Prostate gland (tissue), 2 donors: ENCODE results near the gene RAB36. TPM values are rescaled to one million over a fixed set of nuclear protein-coding genes. Genes with fewer than 3 reads are reported as not detected.

Experiments
- DNase-seq: peaks from one replicate; pipeline ENCODE4 v3.0.0-alpha.2; 2019; ENCODE audit warnings: low spot score
- H3K27ac ChIP-seq, 2 donors: fragments of 200-600 bp; sonication (generic); 2 replicates each; pipeline ENCODE4 v1.5.1; 2017 to 2019
- H3K27me3 ChIP-seq: fragments of 200-600 bp; sonication (generic); replicated peaks from 2 replicates; pipeline ENCODE4 v1.5.1; 2019; ENCODE audit not compliant: insufficient read depth
- H3K36me3 ChIP-seq, 2 donors: fragments of 200-600 bp; sonication (generic); 1 replicate in 1 of 2; 2 replicates in 1 of 2; pipeline versions ENCODE4 v1.5.1 to v1.8.1; 2017 to 2019
- H3K4me1 ChIP-seq: fragments of 200-600 bp; sonication (generic); replicated peaks from 2 replicates; pipeline ENCODE4 v1.5.1; 2019
- H3K4me3 ChIP-seq, 2 donors: fragments of 200-600 bp; sonication (generic); 2 replicates each; pipeline ENCODE4 v1.5.1; 2017 to 2019
- H3K9me3 ChIP-seq: fragments of 200-600 bp; sonication (generic); 2 replicates; pipeline ENCODE4 v1.5.1; 2017
- POLR2A ChIP-seq: fragments of 450-650 bp; IDR thresholded peaks from one replicate; pipeline ENCODE4 v1.6.1; 2016; ENCODE audit warnings: antibody characterized with exemption, mild to moderate bottlenecking
- POLR2AphosphoS5 ChIP-seq: sonication (generic); formaldehyde crosslinking; IDR thresholded peaks from one replicate; pipeline ENCODE4 v1.6.1; 2017; ENCODE audit warnings: antibody characterized with exemption
- WGBS: methylation state at CpG from one replicate; pipeline ENCODE4 v1.1.5; 2018; 5-methylcytosine and 5-hydroxymethylcytosine counted together
- intact Hi-C: fragments of 100-400 bp; cut with DNase I; formaldehyde crosslinking; loops from one replicate; pipeline ENCODE4 v1.14.2; 2022
- total RNA-seq, 2 donors: library from RNA; depleted of rRNA; stranded (reverse); fragments of >200 nt; gene quantifications; one replicate each; pipeline ENCODE4 v1.1.0, GENCODE V29; 2016
- TF ChIP-seq, protein P1 (sequence below), 4 experiments: fragments of 200-600 bp in 2 of 4; fragments of 450-650 bp in 2 of 4; sonication (generic) in 2 of 4; IDR thresholded peaks; 1 replicate in 3 of 4; 2 replicates in 1 of 4; pipeline ENCODE4 v1.5.1; 2016 to 2019; ENCODE audit warnings: antibody characterized with exemption in 4 of 4, mild to moderate bottlenecking in 2 of 4, moderate library complexity in 2 of 4

The RAB36 gene
- total RNA-seq, 2 donors from 2014 or later = 4.1 to 12.7 TPM

- H3K27me3 ChIP-seq = no peaks in the 10 kb centered on the region
- no peak overlapping the region for H3K4me3 ChIP-seq
- no peak for DNase-seq
- intact Hi-C loops = no loop called here
- H3K36me3 ChIP-seq = no peaks in the 10 kb centered on the region
- TF ChIP-seq POLR2AphosphoS5 (no peak), POLR2A (no peak)
- TF ChIP-seq, protein P1, sequence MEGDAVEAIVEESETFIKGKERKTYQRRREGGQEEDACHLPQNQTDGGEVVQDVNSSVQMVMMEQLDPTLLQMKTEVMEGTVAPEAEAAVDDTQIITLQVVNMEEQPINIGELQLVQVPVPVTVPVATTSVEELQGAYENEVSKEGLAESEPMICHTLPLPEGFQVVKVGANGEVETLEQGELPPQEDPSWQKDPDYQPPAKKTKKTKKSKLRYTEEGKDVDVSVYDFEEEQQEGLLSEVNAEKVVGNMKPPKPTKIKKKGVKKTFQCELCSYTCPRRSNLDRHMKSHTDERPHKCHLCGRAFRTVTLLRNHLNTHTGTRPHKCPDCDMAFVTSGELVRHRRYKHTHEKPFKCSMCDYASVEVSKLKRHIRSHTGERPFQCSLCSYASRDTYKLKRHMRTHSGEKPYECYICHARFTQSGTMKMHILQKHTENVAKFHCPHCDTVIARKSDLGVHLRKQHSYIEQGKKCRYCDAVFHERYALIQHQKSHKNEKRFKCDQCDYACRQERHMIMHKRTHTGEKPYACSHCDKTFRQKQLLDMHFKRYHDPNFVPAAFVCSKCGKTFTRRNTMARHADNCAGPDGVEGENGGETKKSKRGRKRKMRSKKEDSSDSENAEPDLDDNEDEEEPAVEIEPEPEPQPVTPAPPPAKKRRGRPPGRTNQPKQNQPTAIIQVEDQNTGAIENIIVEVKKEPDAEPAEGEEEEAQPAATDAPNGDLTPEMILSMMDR (IDR thresholded peaks at IDR 0.05) = no peak
- no peak overlapping the region for H3K27ac ChIP-seq
- H3K4me1 ChIP-seq = no peaks in the 10 kb centered on the region
- 100% methylated on average over 5 of the region's 5 CpGs for WGBS
- no peaks in the 10 kb centered on the region for H3K9me3 ChIP-seq
Measured at GRCh38 chr22:23105304-23105703, 40.0 kb upstream of the RAB36 start.

DNA sequence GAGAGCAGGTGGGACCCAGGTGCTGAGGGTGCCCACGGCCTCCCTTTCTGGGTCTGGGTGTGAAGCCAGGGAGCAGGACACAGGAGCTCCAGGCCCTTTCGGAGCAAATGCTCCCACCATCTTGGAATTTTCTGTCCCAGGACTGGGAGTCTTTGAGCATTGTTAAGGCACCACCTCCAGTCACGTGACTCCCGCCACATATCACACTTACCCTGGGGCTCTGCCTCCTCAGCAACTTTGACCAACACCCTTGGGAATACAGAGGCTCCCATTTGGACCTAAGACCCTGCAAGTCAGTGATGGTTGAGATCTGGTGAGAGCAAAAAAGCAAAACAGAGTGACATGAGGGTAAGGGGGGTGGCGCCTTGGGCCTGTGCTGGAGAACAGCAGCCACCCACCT is 39.4 kb upstream of the RAB36 start:
- 95% methylated on average over 5 of the region's 5 CpGs for WGBS

DNA sequence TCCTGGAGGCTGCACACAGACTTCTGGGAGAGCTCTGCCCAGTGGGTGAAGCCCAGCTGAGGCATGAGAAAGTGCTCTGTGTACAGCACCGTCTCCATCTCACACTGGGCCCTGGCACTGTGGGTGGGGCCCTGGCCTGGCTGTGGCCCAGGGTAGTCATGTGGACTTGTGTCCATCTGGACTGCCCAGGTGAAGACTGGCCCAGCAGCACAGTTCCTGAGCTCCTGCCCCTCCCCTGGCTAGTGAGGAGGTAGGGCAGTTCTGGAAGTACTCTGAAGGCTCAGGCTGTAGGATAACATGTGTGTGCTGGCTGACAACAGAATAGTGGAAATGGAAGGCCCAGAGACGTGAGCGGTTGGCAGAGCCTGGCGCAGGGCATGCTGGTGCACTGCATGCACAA is 38.9 kb upstream of the RAB36 start:
- H3K4me3 ChIP-seq = no peak overlapping the region
- H3K27ac ChIP-seq = no peak overlapping the region
- WGBS = 85% methylated on average over 4 of the region's 4 CpGs
- H3K27me3 ChIP-seq = no peaks in the 10 kb centered on the region
- H3K36me3 ChIP-seq = no peaks in the 10 kb centered on the region
- DNase-seq = peak; percentile 67
- TF ChIP-seq POLR2A (no peak), POLR2AphosphoS5 (peak; percentile 77)
- H3K4me1 ChIP-seq = no peaks in the 10 kb centered on the region
- intact Hi-C loops = no loop called here
- no peaks in the 10 kb centered on the region for H3K9me3 ChIP-seq

More for the DNA sequence above, 39.4 kb upstream of the RAB36 start:
- H3K4me1 ChIP-seq = no peaks in the 10 kb centered on the region
- H3K27me3 ChIP-seq = no peaks in the 10 kb centered on the region
- no peak overlapping the region for H3K4me3 ChIP-seq
- no peak for TF ChIP-seq POLR2A
- no peak for TF ChIP-seq POLR2AphosphoS5
- TF ChIP-seq, protein P1 (IDR thresholded peaks at IDR 0.05) = no peak
- intact Hi-C loops = no loop called here
- no peak overlapping the region for H3K27ac ChIP-seq
- no peaks in the 10 kb centered on the region for H3K36me3 ChIP-seq
- H3K9me3 ChIP-seq = no peaks in the 10 kb centered on the region
- DNase-seq = no peak

GRCh38 chr22:23106906-23107367 is 38.3 kb upstream of the RAB36 start:
- intact Hi-C loops = no loop called here
- Histone ChIP-seq H3K4me1 (no peaks in the 10 kb centered on the region), H3K4me3 (no peak overlapping the region), H3K9me3 (no peaks in the 10 kb centered on the region), H3K36me3 (no peaks in the 10 kb centered on the region), H3K27me3 (no peaks in the 10 kb centered on the region), H3K27ac (no peak overlapping the region)
- 69% methylated on average over 8 of the region's 8 CpGs for WGBS
- DNase-seq = no peak
- TF ChIP-seq POLR2AphosphoS5 (no peak), POLR2A (no peak)
- TF ChIP-seq, protein P1 (IDR thresholded peaks at IDR 0.05) = no peak

GRCh38 chr22:23107487-23108248 is 37.6 kb upstream of the RAB36 start:
- DNase-seq = no peak
- 82% methylated on average over 15 of the region's 17 CpGs for WGBS
- H3K27ac ChIP-seq = no peak overlapping the region
- H3K9me3 ChIP-seq = no peaks in the 10 kb centered on the region
- H3K4me1 ChIP-seq = no peaks in the 10 kb centered on the region
- H3K36me3 ChIP-seq = no peaks in the 10 kb centered on the region
- intact Hi-C loops = no loop called here
- TF ChIP-seq POLR2AphosphoS5 (no peak), POLR2A (no peak)
- TF ChIP-seq, protein P1 (IDR thresholded peaks at IDR 0.05) = no peak
- H3K4me3 ChIP-seq = no peak overlapping the region
- H3K27me3 ChIP-seq = no peaks in the 10 kb centered on the region
